HepG2 (cell line): ENCODE results near the gene NAA15. TPM values are rescaled to one million over a fixed set of nuclear protein-coding genes. Genes with fewer than 3 reads are reported as not detected.

Source experiments
- FOXM1 ChIP-seq: sonication (generic); formaldehyde crosslinking; IDR thresholded peaks from 2 replicates; pipeline ENCODE4 v1.5.0; 2020; ENCODE audit warnings: missing genetic modification reagents
- HHEX ChIP-seq: IDR thresholded peaks from 2 replicates; pipeline ENCODE4 v1.6.1; 2016; ENCODE audit warnings: control low read depth
- HMG20A ChIP-seq: IDR thresholded peaks from 2 replicates; pipeline ENCODE4 v1.6.1; 2016; ENCODE audit warnings: borderline replicate concordance
- ISL2 ChIP-seq: sonication (generic); formaldehyde crosslinking; IDR thresholded peaks from 2 replicates; pipeline ENCODE4 v1.5.0; 2020; ENCODE audit warnings: missing genetic modification reagents
- KDM5A ChIP-seq: fragments of 200-600 bp; sonication (generic); IDR thresholded peaks from 2 replicates; pipeline ENCODE4 v1.7.0; 2018; ENCODE audit warnings: antibody characterized with exemption, mild to moderate bottlenecking, low read length, borderline replicate concordance
- NPAS2 ChIP-seq: sonication (generic); formaldehyde crosslinking; IDR thresholded peaks from 2 replicates; pipeline ENCODE4 v1.8.0; 2022; ENCODE audit warnings: mild to moderate bottlenecking, missing genetic modification reagents, borderline replicate concordance
- SNAPC5 ChIP-seq: sonication (generic); formaldehyde crosslinking; IDR thresholded peaks from 2 replicates; pipeline ENCODE4 v1.8.1; 2023; ENCODE audit warnings: mild to moderate bottlenecking, missing genetic modification reagents, borderline replicate concordance
- SOX6 ChIP-seq, 2 experiments: fragments of 450-650 bp in 1 of 2; sonication (generic) in 1 of 2; formaldehyde crosslinking in 1 of 2; IDR thresholded peaks; 2 replicates each; pipeline versions ENCODE4 v1.4.0 to v1.6.1; 2017 to 2020; ENCODE audit warnings: antibody characterized with exemption in 1 of 2, mild to moderate bottlenecking in 1 of 2, missing genetic modification reagents in 1 of 2
- SPEN ChIP-seq: sonication (generic); formaldehyde crosslinking; IDR thresholded peaks from 2 replicates; pipeline ENCODE4 v1.5.1; 2020; ENCODE audit warnings: low read depth, mild to moderate bottlenecking, missing genetic modification reagents
- TAF15 ChIP-seq: fragments of 200-400 bp; formaldehyde crosslinking; IDR thresholded peaks from one replicate; pipeline ENCODE4 v1.6.1; 2018; ENCODE audit warnings: mild to moderate bottlenecking, low read depth, low read length; ENCODE audit not compliant: poor library complexity, severe bottlenecking
- TEF ChIP-seq: sonication (generic); formaldehyde crosslinking; IDR thresholded peaks from 2 replicates; pipeline ENCODE4 v1.5.0; 2020; ENCODE audit warnings: missing genetic modification reagents
- ZKSCAN8 ChIP-seq: IDR thresholded peaks from 2 replicates; pipeline ENCODE4 v1.6.1; 2016; ENCODE audit warnings: borderline replicate concordance, missing genetic modification reagents, missing compliant biosample characterization
- ZMYM4 ChIP-seq: sonication (generic); formaldehyde crosslinking; IDR thresholded peaks from 2 replicates; pipeline ENCODE4 v1.8.1; 2023; ENCODE audit warnings: mild to moderate bottlenecking, missing genetic modification reagents
- ZNF207 ChIP-seq: fragments of 450-650 bp; IDR thresholded peaks from 2 replicates; pipeline ENCODE4 v1.6.1; 2016; ENCODE audit warnings: antibody characterized with exemption, borderline replicate concordance
- ZNF230 ChIP-seq: sonication (generic); formaldehyde crosslinking; IDR thresholded peaks from 2 replicates; pipeline ENCODE4 v1.4.0; 2020; ENCODE audit warnings: mild to moderate bottlenecking, missing genetic modification reagents
- ZNF24 ChIP-seq: fragments of 450-650 bp; IDR thresholded peaks from 2 replicates; pipeline ENCODE4 v1.6.1; 2017; ENCODE audit warnings: antibody characterized with exemption, mild to moderate bottlenecking
- ZNF317 ChIP-seq: sonication (generic); formaldehyde crosslinking; IDR thresholded peaks from 2 replicates; pipeline ENCODE4 v1.5.0; 2020; ENCODE audit warnings: mild to moderate bottlenecking, missing genetic modification reagents
- ZNF441 ChIP-seq: sonication (generic); formaldehyde crosslinking; IDR thresholded peaks from 2 replicates; pipeline ENCODE4 v1.7.0; 2021; ENCODE audit warnings: missing genetic modification reagents, borderline replicate concordance
- ZNF513 ChIP-seq: sonication (generic); formaldehyde crosslinking; conservative IDR thresholded peaks from 2 replicates; pipeline ENCODE4 v1.5.0; 2020; ENCODE audit warnings: missing genetic modification reagents
- ZNF546 ChIP-seq: sonication (generic); formaldehyde crosslinking; conservative IDR thresholded peaks from 2 replicates; pipeline ENCODE4 v1.8.1; 2023; ENCODE audit warnings: mild to moderate bottlenecking, missing genetic modification reagents
- ZNF567 ChIP-seq: sonication (generic); formaldehyde crosslinking; IDR thresholded peaks from 2 replicates; pipeline ENCODE4 v1.8.1; 2023; ENCODE audit warnings: mild to moderate bottlenecking, missing genetic modification reagents, borderline replicate concordance
- ZNF629 ChIP-seq: sonication (generic); formaldehyde crosslinking; conservative IDR thresholded peaks from 2 replicates; pipeline ENCODE4 v1.5.0; 2020; ENCODE audit warnings: missing genetic modification reagents
- ZSCAN30 ChIP-seq: sonication (generic); formaldehyde crosslinking; IDR thresholded peaks from 2 replicates; pipeline ENCODE4 v1.5.0; 2020; ENCODE audit warnings: mild to moderate bottlenecking, missing genetic modification reagents
- polyA plus RNA-seq, 8 experiments: library from polyadenylated mRNA; depleted of rRNA in 3 of 8; stranded (reverse) in 7 of 8; unstranded in 1 of 8; fragments of >200 nt; fragmentation: Illumina TruSeq in 4 of 8; extraction: Trizol in 4 of 8; gene quantifications; 2 replicates each; pipeline versions ENCODE4 v1.2.1 to v1.2.3, GENCODE V29; 2011 to 2016; ENCODE audit warnings: low read depth in 4 of 8, missing spikeins in 1 of 8, mixed read lengths in 1 of 8; ENCODE audit not compliant: insufficient read depth in 1 of 8
- total RNA-seq, 5 experiments: library from RNA; depleted of rRNA; stranded (reverse); fragments of >200 nt; fragmentation: Illumina TruSeq; extraction: Trizol; gene quantifications; 2 replicates each; pipeline ENCODE4 v1.2.3, GENCODE V29; 2016; ENCODE audit warnings: low read depth in 1 of 5
- TF ChIP-seq, protein P1 (sequence below): sonication (generic); formaldehyde crosslinking; IDR thresholded peaks from 2 replicates; pipeline ENCODE4 v1.9.0; 2021; ENCODE audit warnings: missing genetic modification reagents, mild to moderate bottlenecking, borderline replicate concordance

NAA15 gene
- total and polyA plus RNA-seq, 2 of the 13 experiments (the other 11 are each of a cell fraction or from before 2014, with no cell fraction given) = 6.2 to 50.2 TPM

GRCh38 chr4:139295206-139295941, 5.9 kb upstream of the NAA15 start (continued):
- TF ChIP-seq ZNF513 (CRISPR knock-in tag) (no peak), NPAS2 (no peak), SOX6 (IDR thresholded peaks at IDR 0.05) (no peak), SOX6 (CRISPR knock-in tag; IDR thresholded peaks at IDR 0.05) (no peak; the same call in 1 of the 2 replicates), HMG20A (0 out of 2 replicates have a peak, but pooled peaks have one; percentile 34), ZNF441 (CRISPR knock-in tag) (no peak; the same call in 1 of the 2 replicates), ZNF317 (peak; percentile 84; the same call in 1 of the 2 replicates), TEF (CRISPR knock-in tag) (no peak), ZNF207 (no peak), HHEX (CRISPR knock-in tag) (no peak), ZSCAN30 (peak; percentile 88; the same call in 1 of the 2 replicates), TAF15 (no peak), FOXM1 (CRISPR knock-in tag) (no peak), SNAPC5 (CRISPR knock-in tag) (0 out of 2 replicates have a peak, but pooled peaks have one; percentile 73), ZKSCAN8 (CRISPR knock-in tag) (peak; percentile 81), SPEN (CRISPR knock-in tag) (peak; percentile 69; the same call in 1 of the 2 replicates), ZNF546 (CRISPR knock-in tag) (peak; percentile 86; the same call in 1 of the 2 replicates), ZMYM4 (CRISPR knock-in tag) (peak; percentile 88), KDM5A (no peak), ISL2 (CRISPR knock-in tag) (peak; percentile 79), ZNF24 (no peak), ZNF629 (0 out of 2 replicates have a peak, but pooled peaks have one; percentile 29), ZNF567 (no peak), ZNF230 (CRISPR knock-in tag) (peak; percentile 79; the same call in 1 of the 2 replicates)
- TF ChIP-seq, protein P1, sequence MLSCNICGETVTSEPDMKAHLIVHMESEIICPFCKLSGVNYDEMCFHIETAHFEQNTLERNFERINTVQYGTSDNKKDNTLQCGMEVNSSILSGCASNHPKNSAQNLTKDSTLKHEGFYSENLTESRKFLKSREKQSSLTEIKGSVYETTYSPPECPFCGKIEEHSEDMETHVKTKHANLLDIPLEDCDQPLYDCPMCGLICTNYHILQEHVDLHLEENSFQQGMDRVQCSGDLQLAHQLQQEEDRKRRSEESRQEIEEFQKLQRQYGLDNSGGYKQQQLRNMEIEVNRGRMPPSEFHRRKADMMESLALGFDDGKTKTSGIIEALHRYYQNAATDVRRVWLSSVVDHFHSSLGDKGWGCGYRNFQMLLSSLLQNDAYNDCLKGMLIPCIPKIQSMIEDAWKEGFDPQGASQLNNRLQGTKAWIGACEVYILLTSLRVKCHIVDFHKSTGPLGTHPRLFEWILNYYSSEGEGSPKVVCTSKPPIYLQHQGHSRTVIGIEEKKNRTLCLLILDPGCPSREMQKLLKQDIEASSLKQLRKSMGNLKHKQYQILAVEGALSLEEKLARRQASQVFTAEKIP (CRISPR knock-in tag) = no peak
